GM19463 (cell line): ENCODE data around the gene DAGLA.

Experiments used
- ATAC-seq: cut with Tn5 transposase; IDR thresholded peaks from one replicate; pipeline ENCODE4 v1.9.1; 2021; ENCODE audit warnings: mild to moderate bottlenecking, moderate library complexity; ENCODE audit not compliant: unreplicated experiment

DAGLA gene

GRCh38 chr11:61709572-61709971, 29.4 kb downstream of the DAGLA start:
- no peak for ATAC-seq

GRCh38 chr11:61710019-61710418, 29.8 kb downstream of the DAGLA start:
- no peak for ATAC-seq

GRCh38 chr11:61711037-61711436, 30.8 kb downstream of the DAGLA start:
- ATAC-seq = no peak

GRCh38 chr11:61711498-61711897, 31.3 kb downstream of the DAGLA start:
- no peak for ATAC-seq

- no peak for ATAC-seq
Measured at GRCh38 chr11:61712314-61712713, 32.1 kb downstream of the DAGLA start.

GRCh38 chr11:61712846-61713245, 32.7 kb downstream of the DAGLA start:
- ATAC-seq = no peak

GRCh38 chr11:61713464-61713863, 33.3 kb downstream of the DAGLA start:
- no peak for ATAC-seq

- no peak for ATAC-seq
Measured at GRCh38 chr11:61713906-61714305, 33.7 kb downstream of the DAGLA start.

GRCh38 chr11:61714316-61714715, 34.1 kb downstream of the DAGLA start:
- no peak for ATAC-seq

GRCh38 chr11:61714916-61715315, 34.7 kb downstream of the DAGLA start:
- ATAC-seq = no peak

GRCh38 chr11:61715867-61716266, 35.7 kb downstream of the DAGLA start:
- no peak for ATAC-seq

GRCh38 chr11:61716478-61717285, 36.5 kb downstream of the DAGLA start:
- ATAC-seq = no peak

GRCh38 chr11:61717286-61718033, 37.3 kb downstream of the DAGLA start:
- no peak for ATAC-seq

- ATAC-seq = no peak
Measured at GRCh38 chr11:61718046-61718531, 37.9 kb downstream of the DAGLA start.

- no peak for ATAC-seq
Measured at GRCh38 chr11:61718621-61719302, 38.6 kb downstream of the DAGLA start.

- ATAC-seq = no peak
Measured at GRCh38 chr11:61719978-61720377, 39.8 kb downstream of the DAGLA start.

- no peak for ATAC-seq
Measured at GRCh38 chr11:61720597-61720996, 40.4 kb downstream of the DAGLA start.

- no peak for ATAC-seq
Measured at GRCh38 chr11:61724437-61724836, 44.2 kb downstream of the DAGLA start.

- no peak for ATAC-seq
Measured at GRCh38 chr11:61725781-61726231, 45.6 kb downstream of the DAGLA start.

GRCh38 chr11:61726775-61727174, 46.6 kb downstream of the DAGLA start:
- no peak for ATAC-seq

- no peak for ATAC-seq
Measured at GRCh38 chr11:61727401-61727811, 47.2 kb downstream of the DAGLA start.
